SK-N-MC (cell line): ENCODE results near the gene SLC9A9.

ENCODE experiments used
- EZH2 ChIP-seq: fragments of 200-600 bp; sonication (generic); IDR thresholded peaks from one replicate; pipeline ENCODE4 v1.6.1; 2017; ENCODE audit warnings: antibody characterized with exemption
- POLR2AphosphoS5 ChIP-seq: IDR thresholded peaks from 2 replicates; pipeline ENCODE4 v1.6.1; 2012; ENCODE audit warnings: mild to moderate bottlenecking, low read depth, low read length, borderline replicate concordance

- TF ChIP-seq POLR2AphosphoS5 (no peak), EZH2 (no peak)
These were observed 194.8 kb downstream of the SLC9A9 start for GRCh38 chr3:143653493-143653892.
